HepG2 (cell line): ENCODE data around the gene C20orf204. TPM values are rescaled to one million over a fixed set of nuclear protein-coding genes. Genes with fewer than 3 reads are reported as not detected.

Experiments
- ADNP ChIP-seq: sonication (generic); formaldehyde crosslinking; IDR thresholded peaks from 2 replicates; pipeline ENCODE4 v1.4.0; 2020; ENCODE audit warnings: missing genetic modification reagents
- AGO1 ChIP-seq: fragments of 200-400 bp; formaldehyde crosslinking; IDR thresholded peaks from 2 replicates; pipeline ENCODE4 v1.6.1; 2017; ENCODE audit warnings: mild to moderate bottlenecking, low read depth, low read length, moderate library complexity; ENCODE audit not compliant: poor library complexity, severe bottlenecking
- AGO2 ChIP-seq: fragments of 200-400 bp; formaldehyde crosslinking; optimal IDR thresholded peaks from 2 replicates; pipeline ENCODE3; 2017; ENCODE audit warnings: mild to moderate bottlenecking, low read depth, low read length, moderate library complexity
- BATF2 ChIP-seq: sonication (generic); formaldehyde crosslinking; IDR thresholded peaks from 2 replicates; pipeline ENCODE4 v1.8.0; 2022; ENCODE audit warnings: mild to moderate bottlenecking, missing genetic modification reagents, moderate library complexity
- DPF2 ChIP-seq: sonication (generic); formaldehyde crosslinking; IDR thresholded peaks from 2 replicates; pipeline ENCODE4 v1.4.0; 2020; ENCODE audit warnings: mild to moderate bottlenecking, low read depth, missing genetic modification reagents, borderline replicate concordance
- KAT7 ChIP-seq: IDR thresholded peaks from 2 replicates; pipeline ENCODE4 v1.6.1; 2018; ENCODE audit warnings: borderline replicate concordance, missing compliant biosample characterization
- NFE2L1 ChIP-seq: sonication (generic); formaldehyde crosslinking; IDR thresholded peaks from 2 replicates; pipeline ENCODE4 v1.4.0; 2020; ENCODE audit warnings: missing genetic modification reagents, mild to moderate bottlenecking, borderline replicate concordance
- NR2F6 ChIP-seq, 2 experiments: IDR thresholded peaks; 2 replicates each; pipeline ENCODE4 v1.6.1; 2016; ENCODE audit warnings: antibody characterized with exemption in 1 of 2, mild to moderate bottlenecking in 1 of 2
- PAWR ChIP-seq: sonication (generic); formaldehyde crosslinking; IDR thresholded peaks from 2 replicates; pipeline ENCODE4 v1.4.0; 2020; ENCODE audit warnings: missing genetic modification reagents, mild to moderate bottlenecking, borderline replicate concordance
- RNF2 ChIP-seq: fragments of 450-650 bp; conservative IDR thresholded peaks from 2 replicates; pipeline ENCODE4 v1.6.1; 2016; ENCODE audit warnings: low read depth
- TAF1 ChIP-seq: sonication (generic); formaldehyde crosslinking; IDR thresholded peaks from 2 replicates; pipeline ENCODE4 v1.4.0; 2020; ENCODE audit warnings: missing genetic modification reagents
- TARDBP ChIP-seq: sonication (generic); formaldehyde crosslinking; IDR thresholded peaks from 2 replicates; pipeline ENCODE4 v1.8.0; 2022; ENCODE audit warnings: mild to moderate bottlenecking, missing genetic modification reagents
- THAP11 ChIP-seq: IDR thresholded peaks from 2 replicates; pipeline ENCODE4 v1.6.1; 2016; ENCODE audit warnings: missing biosample characterization, missing genetic modification reagents
- YY1 ChIP-seq: IDR thresholded peaks from 2 replicates; pipeline ENCODE4 v1.6.1; 2011; ENCODE audit warnings: low read length, low read depth, moderate library complexity, mild to moderate bottlenecking; ENCODE audit not compliant: insufficient read depth, insufficient replicate concordance
- ZC3H13 ChIP-seq: sonication (generic); formaldehyde crosslinking; IDR thresholded peaks from 2 replicates; pipeline ENCODE4 v1.8.1; 2023; ENCODE audit warnings: mild to moderate bottlenecking, missing genetic modification reagents, moderate library complexity
- ZNF335 ChIP-seq: sonication (generic); formaldehyde crosslinking; IDR thresholded peaks from 2 replicates; pipeline ENCODE4 v1.4.0; 2020; ENCODE audit warnings: missing genetic modification reagents
- ZNF343 ChIP-seq: sonication (generic); formaldehyde crosslinking; IDR thresholded peaks from 2 replicates; pipeline ENCODE4 v1.4.0; 2020; ENCODE audit warnings: mild to moderate bottlenecking, missing genetic modification reagents
- ZNF577 ChIP-seq: sonication (generic); formaldehyde crosslinking; IDR thresholded peaks from 2 replicates; pipeline ENCODE4 v1.4.0; 2020; ENCODE audit warnings: mild to moderate bottlenecking, low read depth, missing genetic modification reagents, borderline replicate concordance
- ZNF589 ChIP-seq: sonication (generic); formaldehyde crosslinking; conservative IDR thresholded peaks from 2 replicates; pipeline ENCODE4 v1.8.0; 2022; ENCODE audit warnings: mild to moderate bottlenecking, moderate library complexity, missing genetic modification reagents
- ZSCAN22 ChIP-seq: sonication (generic); formaldehyde crosslinking; IDR thresholded peaks from 2 replicates; pipeline ENCODE4 v1.4.0; 2020; ENCODE audit warnings: mild to moderate bottlenecking, missing genetic modification reagents
- polyA plus RNA-seq, 8 experiments: library from polyadenylated mRNA; depleted of rRNA in 3 of 8; stranded (reverse) in 7 of 8; unstranded in 1 of 8; fragments of >200 nt; fragmentation: Illumina TruSeq in 4 of 8; extraction: Trizol in 4 of 8; gene quantifications; 2 replicates each; pipeline versions ENCODE4 v1.2.1 to v1.2.3, GENCODE V29; 2011 to 2016; ENCODE audit warnings: low read depth in 4 of 8, missing spikeins in 1 of 8, mixed read lengths in 1 of 8; ENCODE audit not compliant: insufficient read depth in 1 of 8
- total RNA-seq, 5 experiments: library from RNA; depleted of rRNA; stranded (reverse); fragments of >200 nt; fragmentation: Illumina TruSeq; extraction: Trizol; gene quantifications; 2 replicates each; pipeline ENCODE4 v1.2.3, GENCODE V29; 2016; ENCODE audit warnings: low read depth in 1 of 5
- TF ChIP-seq, protein P1 (sequence below): sonication (generic); formaldehyde crosslinking; IDR thresholded peaks from 2 replicates; pipeline ENCODE4 v1.5.1; 2020; ENCODE audit warnings: missing genetic modification reagents, mild to moderate bottlenecking, borderline replicate concordance
- TF ChIP-seq, protein P2 (sequence below): sonication (generic); formaldehyde crosslinking; IDR thresholded peaks from 2 replicates; pipeline ENCODE4 v1.5.0; 2020; ENCODE audit warnings: mild to moderate bottlenecking, missing genetic modification reagents
- TF ChIP-seq, protein P3 (sequence below): sonication (generic); formaldehyde crosslinking; IDR thresholded peaks from 2 replicates; pipeline ENCODE4 v1.8.0; 2023; ENCODE audit warnings: mild to moderate bottlenecking, missing genetic modification reagents

C20orf204 gene
- total and polyA plus RNA-seq, 2 of the 13 experiments (the other 11 are each of a cell fraction or from before 2014, with no cell fraction given): 22.1 to 80.0 TPM

DNA sequence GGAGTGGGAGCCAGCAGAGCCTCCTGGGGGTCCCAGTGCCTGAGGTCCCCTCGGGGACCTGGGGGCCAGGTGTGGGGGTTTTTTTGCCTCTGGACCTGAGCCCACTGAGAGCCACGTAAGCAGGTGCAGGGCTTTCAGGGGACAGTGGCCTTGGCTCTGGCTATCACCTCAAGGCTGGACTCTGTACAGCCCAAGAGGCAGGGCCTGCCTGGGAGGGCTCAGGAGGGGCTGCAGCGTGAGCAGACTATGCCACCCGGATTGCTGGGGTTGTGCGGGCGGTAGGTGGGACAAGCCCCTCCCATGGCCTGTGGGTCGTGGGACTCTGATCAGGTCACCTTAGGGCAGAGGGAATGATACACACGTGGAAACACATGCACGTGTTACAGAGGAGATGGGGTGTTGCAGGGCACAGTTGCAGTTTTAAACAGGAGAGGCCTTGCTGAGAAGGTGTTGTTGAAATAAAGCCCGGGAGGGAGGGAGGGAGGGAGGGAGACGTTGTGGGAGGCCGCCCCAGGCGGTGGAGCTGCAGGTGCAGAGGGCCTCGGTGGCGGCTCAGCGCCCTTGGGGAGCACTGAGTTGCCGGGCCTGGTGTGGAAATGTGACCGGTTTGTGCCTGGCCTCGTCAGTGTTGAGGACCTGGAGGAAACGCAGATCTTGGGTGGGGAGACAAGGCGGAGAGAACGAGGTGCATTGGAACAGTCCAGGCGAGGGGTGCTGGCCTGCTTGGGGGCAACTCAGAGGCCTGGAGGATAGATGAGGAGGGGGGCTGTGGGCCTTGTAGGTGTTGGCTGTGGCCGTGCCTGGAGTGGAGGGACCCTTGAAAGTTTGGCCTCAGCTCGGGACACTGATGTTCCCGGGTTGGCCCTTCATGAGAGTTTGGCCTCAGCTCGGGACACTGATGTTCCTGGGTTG, 29.3 kb downstream of the C20orf204 start (continued):
- no peak for TF ChIP-seq NFE2L1
- TF ChIP-seq, protein P1, sequence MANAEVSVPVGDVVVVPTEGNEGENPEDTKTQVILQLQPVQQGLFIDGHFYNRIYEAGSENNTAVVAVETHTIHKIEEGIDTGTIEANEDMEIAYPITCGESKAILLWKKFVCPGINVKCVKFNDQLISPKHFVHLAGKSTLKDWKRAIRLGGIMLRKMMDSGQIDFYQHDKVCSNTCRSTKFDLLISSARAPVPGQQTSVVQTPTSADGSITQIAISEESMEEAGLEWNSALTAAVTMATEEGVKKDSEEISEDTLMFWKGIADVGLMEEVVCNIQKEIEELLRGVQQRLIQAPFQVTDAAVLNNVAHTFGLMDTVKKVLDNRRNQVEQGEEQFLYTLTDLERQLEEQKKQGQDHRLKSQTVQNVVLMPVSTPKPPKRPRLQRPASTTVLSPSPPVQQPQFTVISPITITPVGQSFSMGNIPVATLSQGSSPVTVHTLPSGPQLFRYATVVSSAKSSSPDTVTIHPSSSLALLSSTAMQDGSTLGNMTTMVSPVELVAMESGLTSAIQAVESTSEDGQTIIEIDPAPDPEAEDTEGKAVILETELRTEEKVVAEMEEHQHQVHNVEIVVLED (CRISPR knock-in tag): peak; percentile 56
- no peak for TF ChIP-seq YY1
- TF ChIP-seq TAF1 (CRISPR knock-in tag): peak; percentile 31; the same call in 1 of the 2 replicates
- peak; percentile 84; the same call in 1 of the 2 replicates for TF ChIP-seq BATF2 (CRISPR knock-in tag)
- TF ChIP-seq KAT7: no peak; the same call in 1 of the 2 replicates
- TF ChIP-seq AGO2: peak; percentile 89
- peak; percentile 94 for TF ChIP-seq AGO1
- TF ChIP-seq ZNF589: 0 out of 2 replicates have a peak, but pooled peaks have one; percentile 56
- TF ChIP-seq, protein P2, sequence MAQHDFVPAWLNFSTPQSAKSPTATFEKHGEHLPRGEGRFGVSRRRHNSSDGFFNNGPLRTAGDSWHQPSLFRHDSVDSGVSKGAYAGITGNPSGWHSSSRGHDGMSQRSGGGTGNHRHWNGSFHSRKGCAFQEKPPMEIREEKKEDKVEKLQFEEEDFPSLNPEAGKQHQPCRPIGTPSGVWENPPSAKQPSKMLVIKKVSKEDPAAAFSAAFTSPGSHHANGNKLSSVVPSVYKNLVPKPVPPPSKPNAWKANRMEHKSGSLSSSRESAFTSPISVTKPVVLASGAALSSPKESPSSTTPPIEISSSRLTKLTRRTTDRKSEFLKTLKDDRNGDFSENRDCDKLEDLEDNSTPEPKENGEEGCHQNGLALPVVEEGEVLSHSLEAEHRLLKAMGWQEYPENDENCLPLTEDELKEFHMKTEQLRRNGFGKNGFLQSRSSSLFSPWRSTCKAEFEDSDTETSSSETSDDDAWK: no peak
- 0 out of 2 replicates have a peak, but pooled peaks have one; percentile 54 for TF ChIP-seq PAWR
- no peak for TF ChIP-seq RNF2
- peak; percentile 74; the same call in 1 of the 2 replicates for TF ChIP-seq TARDBP (CRISPR knock-in tag)
- peak; percentile 99 for TF ChIP-seq ZC3H13 (CRISPR knock-in tag)
- TF ChIP-seq ZNF577 (CRISPR knock-in tag): no peak
- TF ChIP-seq ADNP: no peak
- TF ChIP-seq, protein P3, sequence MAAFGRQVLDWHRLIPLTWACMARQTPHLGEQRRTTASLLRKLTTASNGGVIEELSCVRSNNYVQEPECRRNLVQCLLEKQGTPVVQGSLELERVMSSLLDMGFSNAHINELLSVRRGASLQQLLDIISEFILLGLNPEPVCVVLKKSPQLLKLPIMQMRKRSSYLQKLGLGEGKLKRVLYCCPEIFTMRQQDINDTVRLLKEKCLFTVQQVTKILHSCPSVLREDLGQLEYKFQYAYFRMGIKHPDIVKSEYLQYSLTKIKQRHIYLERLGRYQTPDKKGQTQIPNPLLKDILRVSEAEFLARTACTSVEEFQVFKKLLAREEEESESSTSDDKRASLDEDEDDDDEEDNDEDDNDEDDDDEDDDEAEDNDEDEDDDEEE (CRISPR knock-in tag): peak; percentile 20; the same call in 1 of the 2 replicates
- 0 out of 2 replicates have a peak, but pooled peaks have one; percentile 56 for TF ChIP-seq ZNF343 (CRISPR knock-in tag)
- peak; percentile 70 for TF ChIP-seq NR2F6 (IDR thresholded peaks at IDR 0.05)
- TF ChIP-seq NR2F6 (CRISPR knock-in tag; IDR thresholded peaks at IDR 0.05): peak; percentile 67
- peak; percentile 84 for TF ChIP-seq DPF2 (CRISPR knock-in tag)
- TF ChIP-seq THAP11 (CRISPR knock-in tag): peak; percentile 63; the same call in 1 of the 2 replicates
- 0 out of 2 replicates have a peak, but pooled peaks have one; percentile 55 for TF ChIP-seq ZNF335 (CRISPR knock-in tag)
- no peak for TF ChIP-seq ZSCAN22 (CRISPR knock-in tag)
